ENCODE measurements around the gene SUSD5. TPM values are rescaled to one million over a fixed set of nuclear protein-coding genes. Genes with fewer than 3 reads are reported as not detected.
A peak's percentile ranks its signal among the peaks of the same experiment; 100 is the strongest.
"Not testable (repeated sequence)": the region's sequence is repeated elsewhere in the genome, so short reads cannot be mapped to it uniquely, and the experiment has no call there.

Gene SUSD5
- total RNA-seq, 2 experiments from 2014 or later, result not detected

GRCh38 chr3:33145221-33145900 is 73.2 kb downstream of the SUSD5 start:
- no peaks in the 10 kb centered on the region for H3K4me1 Mint-ChIP-seq (ENCODE audit: low read depth)
- no peaks in the 10 kb centered on the region for H3K9me3 Mint-ChIP-seq (ENCODE audit: insufficient read depth)
- POLR2A ChIA-PET, result no interaction called here
- no peak overlapping the region for H3K27ac Mint-ChIP-seq
- DNase-seq (no peak), ATAC-seq (no peak)
- no peak overlapping the region for H3K4me3 Mint-ChIP-seq
- peaks cover 2% of the 10 kb centered on the region for H3K27me3 Mint-ChIP-seq (ENCODE audit: low read depth)
- CTCF ChIA-PET, result interaction anchor here (1.0 to 3.0 kb wide), 2 partner anchors 14 to 40 kb away, joined by 5 to 11 read pairs; no protein-coding TSS in a partner anchor
- no peaks in the 10 kb centered on the region for H3K36me3 Mint-ChIP-seq (ENCODE audit: low read depth)

- no peak overlapping the region for H3K27ac Mint-ChIP-seq
- ATAC-seq, result no peak
- no peak overlapping the region for H3K4me3 Mint-ChIP-seq
- peak; percentile 32 for DNase-seq
- peaks cover 2% of the 10 kb centered on the region for H3K27me3 Mint-ChIP-seq (ENCODE audit: low read depth)
- no peaks in the 10 kb centered on the region for H3K9me3 Mint-ChIP-seq (ENCODE audit: insufficient read depth)
- CTCF ChIA-PET, result interaction anchor here (0.6 to 4.5 kb wide), 4 partner anchors 13 to 217 kb away, joined by 3 to 25 read pairs (median 4); no protein-coding TSS in a partner anchor
- POLR2A ChIA-PET, result no interaction called here
- H3K4me1 Mint-ChIP-seq (ENCODE audit: low read depth), result no peaks in the 10 kb centered on the region
- no peaks in the 10 kb centered on the region for H3K36me3 Mint-ChIP-seq (ENCODE audit: low read depth)
Measured at GRCh38 chr3:33144433-33144832, 74.2 kb downstream of the SUSD5 start.

- no peaks in the 10 kb centered on the region for H3K27me3 Mint-ChIP-seq (ENCODE audit: low read depth)
- no peak for DNase-seq
- CTCF ChIA-PET, result interaction anchor here (1.0 to 4.5 kb wide), 2 partner anchors 10 to 66 kb away, joined by 3 to 25 read pairs; no protein-coding TSS in a partner anchor
- no peaks in the 10 kb centered on the region for H3K9me3 Mint-ChIP-seq (ENCODE audit: insufficient read depth)
- peaks cover 3% of the 10 kb centered on the region for H3K4me1 Mint-ChIP-seq (ENCODE audit: low read depth)
- H3K27ac Mint-ChIP-seq, result no peak overlapping the region
- no peak overlapping the region for H3K4me3 Mint-ChIP-seq
- POLR2A ChIA-PET, result no interaction called here
- H3K36me3 Mint-ChIP-seq (ENCODE audit: low read depth), result peaks cover 11% of the 10 kb centered on the region
- no peak for ATAC-seq
Measured at GRCh38 chr3:33141006-33141405, 77.6 kb downstream of the SUSD5 start.

DNA sequence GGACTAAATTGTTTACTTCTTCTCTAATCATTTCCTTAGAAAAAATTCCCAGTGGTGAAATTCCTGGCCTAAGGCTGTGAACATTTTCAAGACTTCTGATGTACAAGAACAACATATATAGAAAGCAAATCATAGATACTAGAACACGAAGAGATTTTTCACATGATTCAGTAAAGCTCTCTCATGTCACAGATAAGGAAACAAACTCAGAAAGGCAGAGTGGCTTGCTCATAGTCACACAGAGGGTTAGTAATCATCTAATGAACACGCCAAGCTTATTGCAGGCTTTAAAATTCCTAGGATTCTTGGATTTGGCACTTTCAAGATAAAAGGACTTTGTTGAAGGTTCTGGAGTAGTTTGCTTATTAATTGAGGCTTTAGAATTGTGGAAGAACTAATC is 78.6 kb downstream of the SUSD5 start:
- POLR2A ChIA-PET, result no interaction called here
- no peaks in the 10 kb centered on the region for H3K9me3 Mint-ChIP-seq (ENCODE audit: insufficient read depth)
- H3K27me3 Mint-ChIP-seq (ENCODE audit: low read depth), result no peaks in the 10 kb centered on the region
- ATAC-seq (no peak), DNase-seq (no peak)
- CTCF ChIA-PET, result interaction anchor here (1.6 kb wide), 1 partner anchor 233 kb away, joined by 4 read pairs; no protein-coding TSS in a partner anchor
- H3K4me1 Mint-ChIP-seq (ENCODE audit: low read depth), result peaks cover 3% of the 10 kb centered on the region
- H3K27ac Mint-ChIP-seq, result no peak overlapping the region
- H3K36me3 Mint-ChIP-seq (ENCODE audit: low read depth), result peaks cover 14% of the 10 kb centered on the region
- no peak overlapping the region for H3K4me3 Mint-ChIP-seq

DNA sequence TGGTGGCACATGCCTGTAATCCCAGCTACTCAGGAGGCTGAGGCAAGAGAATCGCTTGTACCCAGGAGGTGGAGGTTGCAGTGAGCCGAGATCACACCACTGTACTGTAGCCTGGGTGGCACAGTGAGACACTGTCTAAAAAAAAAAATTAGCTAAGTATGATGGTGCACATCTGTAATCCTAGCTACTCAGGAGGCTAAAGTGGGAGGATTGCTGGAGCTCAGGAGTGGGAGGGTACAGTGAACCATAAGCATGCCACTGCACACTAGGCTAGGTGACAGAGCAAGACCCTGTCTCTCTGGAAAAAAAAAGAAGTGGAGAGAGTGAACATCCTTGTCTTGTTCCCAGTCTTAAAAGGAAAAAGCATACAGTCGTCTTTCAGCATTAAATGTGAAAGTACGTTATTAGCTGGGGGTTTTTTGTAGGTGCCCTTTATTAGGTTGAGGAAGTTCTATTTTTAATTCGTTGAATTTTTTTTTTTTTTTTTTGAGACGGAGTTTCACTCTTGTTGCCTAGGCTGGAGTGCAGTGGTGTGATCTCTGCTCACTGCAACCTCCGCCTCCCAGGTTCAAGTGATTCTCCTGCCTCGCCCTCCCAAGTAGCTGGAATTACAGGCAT is 79.5 kb downstream of the SUSD5 start:
- H3K9me3 Mint-ChIP-seq (ENCODE audit: insufficient read depth); H3K27ac Mint-ChIP-seq; H3K27me3 Mint-ChIP-seq (ENCODE audit: low read depth); H3K4me3 Mint-ChIP-seq; POLR2A ChIA-PET; H3K4me1 Mint-ChIP-seq (ENCODE audit: low read depth); ATAC-seq; DNase-seq: not testable (repeated sequence)
- CTCF ChIA-PET, result interaction anchor here (0.8 to 1.6 kb wide), 2 partner anchors 9 to 234 kb away, joined by 3 to 4 read pairs; no protein-coding TSS in a partner anchor
- H3K36me3 Mint-ChIP-seq (ENCODE audit: low read depth), result peaks cover 15% of the 10 kb centered on the region

- no peaks in the 10 kb centered on the region for H3K9me3 Mint-ChIP-seq (ENCODE audit: insufficient read depth)
- peaks cover 15% of the 10 kb centered on the region for H3K36me3 Mint-ChIP-seq (ENCODE audit: low read depth)
- CTCF ChIA-PET, result no interaction called here
- POLR2A ChIA-PET, result no interaction called here
- peaks cover 14% of the 10 kb centered on the region for H3K4me1 Mint-ChIP-seq (ENCODE audit: low read depth)
- H3K27ac Mint-ChIP-seq, result no peak overlapping the region
- H3K4me3 Mint-ChIP-seq, result no peak overlapping the region
- DNase-seq (no peak), ATAC-seq (no peak)
- no peaks in the 10 kb centered on the region for H3K27me3 Mint-ChIP-seq (ENCODE audit: low read depth)
Measured at GRCh38 chr3:33137691-33138090, 80.9 kb downstream of the SUSD5 start.

- DNase-seq (no peak), ATAC-seq (peak; percentile 59)
- H3K9me3 Mint-ChIP-seq (ENCODE audit: insufficient read depth), result no peaks in the 10 kb centered on the region
- peaks cover 15% of the 10 kb centered on the region for H3K36me3 Mint-ChIP-seq (ENCODE audit: low read depth)
- peaks cover 14% of the 10 kb centered on the region for H3K4me1 Mint-ChIP-seq (ENCODE audit: low read depth)
- no peak overlapping the region for H3K4me3 Mint-ChIP-seq
- no peak overlapping the region for H3K27ac Mint-ChIP-seq
- CTCF ChIA-PET, result interaction anchor here (8.7 kb wide), 1 partner anchor 238 kb away, joined by 153 read pairs; no protein-coding TSS in a partner anchor
- H3K27me3 Mint-ChIP-seq (ENCODE audit: low read depth), result no peaks in the 10 kb centered on the region
- POLR2A ChIA-PET, result no interaction called here
Measured at GRCh38 chr3:33134026-33134625, 84.5 kb downstream of the SUSD5 start.

DNA sequence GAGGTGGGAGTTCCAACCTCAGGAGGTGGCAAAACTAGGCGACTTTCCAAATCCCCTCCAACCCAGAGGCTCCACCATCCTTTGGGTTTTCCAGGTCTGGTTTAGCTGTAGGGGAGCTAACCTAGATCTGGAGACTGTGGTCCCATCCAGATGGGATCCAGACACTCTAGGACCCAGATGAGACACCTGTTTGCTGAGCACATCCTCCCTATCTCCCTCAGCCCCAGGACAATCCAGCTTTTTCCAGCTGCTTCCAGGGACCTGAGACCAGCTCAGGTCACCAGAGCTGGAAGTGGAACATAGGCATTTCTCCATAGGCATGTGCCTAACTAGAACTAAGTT is 86.6 kb downstream of the SUSD5 start:
- CTCF ChIA-PET, result interaction anchor here (0.7 to 8.7 kb wide), 41 partner anchors 10 to 658 kb away, joined by 3 to 153 read pairs (median 4); no protein-coding TSS in a partner anchor
- H3K27me3 Mint-ChIP-seq (ENCODE audit: low read depth), result no peaks in the 10 kb centered on the region

DNA sequence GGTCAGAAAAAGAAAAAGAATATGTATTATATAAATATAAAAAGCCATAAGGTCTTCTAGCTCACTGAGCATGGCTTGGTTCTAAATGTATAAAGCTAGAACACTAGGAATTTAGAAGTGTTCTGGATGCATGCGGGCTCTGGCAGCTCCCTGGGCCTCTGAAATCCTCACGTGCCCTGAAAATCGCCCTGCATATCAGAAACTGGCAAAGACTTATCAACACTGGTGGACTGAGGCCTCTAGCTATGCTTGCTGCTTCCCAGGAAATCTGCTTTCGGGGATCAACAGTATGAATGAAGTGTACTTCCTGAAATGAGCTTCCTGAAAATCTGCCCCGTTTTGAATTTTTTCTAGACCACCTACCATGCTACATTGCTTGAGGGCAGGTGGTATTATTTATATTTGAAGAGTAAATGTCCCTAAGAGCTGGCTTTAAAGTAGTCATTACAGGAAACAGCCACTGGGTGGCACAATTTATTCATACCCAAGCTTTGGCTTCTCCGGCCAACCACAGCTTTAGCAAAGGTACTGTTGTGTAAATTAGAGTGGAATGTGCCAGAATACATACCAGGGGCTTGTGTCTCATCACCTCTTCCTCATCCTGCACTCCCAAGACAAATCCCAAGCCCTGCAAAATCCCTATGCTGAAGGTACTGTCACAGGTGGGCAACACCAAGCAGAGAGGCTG is 87.1 kb downstream of the SUSD5 start:
- ATAC-seq (peak; percentile 64), DNase-seq (peak; percentile 60)
- Mint-ChIP-seq H3K27ac (no peak overlapping the region), H3K4me1 (ENCODE audit: low read depth) (peaks cover 12% of the 10 kb centered on the region), H3K36me3 (ENCODE audit: low read depth) (peaks cover 9% of the 10 kb centered on the region), H3K4me3 (no peak overlapping the region), H3K9me3 (ENCODE audit: insufficient read depth) (no peaks in the 10 kb centered on the region), H3K27me3 (ENCODE audit: low read depth) (no peaks in the 10 kb centered on the region)
- CTCF ChIA-PET, result interaction anchor here (0.7 to 8.7 kb wide), 53 partner anchors 9 to 668 kb away, joined by 3 to 153 read pairs (median 4); no protein-coding TSS in a partner anchor
- POLR2A ChIA-PET, result interaction anchor here (0.8 to 1.2 kb wide), 2 partner anchors 241 to 656 kb away, joined by 3 to 4 read pairs; no protein-coding TSS in a partner anchor

More for the DNA sequence above, 86.6 kb downstream of the SUSD5 start:
- H3K36me3 Mint-ChIP-seq (ENCODE audit: low read depth), result peaks cover 12% of the 10 kb centered on the region
- POLR2A ChIA-PET, result interaction anchor here (1.2 kb wide), 1 partner anchor 241 kb away, joined by 4 read pairs; no protein-coding TSS in a partner anchor
- DNase-seq (peak; percentile 13), ATAC-seq (peak; percentile 35)
- H3K9me3 Mint-ChIP-seq (ENCODE audit: insufficient read depth), result no peaks in the 10 kb centered on the region
- H3K27ac Mint-ChIP-seq, result no peak overlapping the region
- peaks cover 14% of the 10 kb centered on the region for H3K4me1 Mint-ChIP-seq (ENCODE audit: low read depth)
- H3K4me3 Mint-ChIP-seq, result no peak overlapping the region

DNA sequence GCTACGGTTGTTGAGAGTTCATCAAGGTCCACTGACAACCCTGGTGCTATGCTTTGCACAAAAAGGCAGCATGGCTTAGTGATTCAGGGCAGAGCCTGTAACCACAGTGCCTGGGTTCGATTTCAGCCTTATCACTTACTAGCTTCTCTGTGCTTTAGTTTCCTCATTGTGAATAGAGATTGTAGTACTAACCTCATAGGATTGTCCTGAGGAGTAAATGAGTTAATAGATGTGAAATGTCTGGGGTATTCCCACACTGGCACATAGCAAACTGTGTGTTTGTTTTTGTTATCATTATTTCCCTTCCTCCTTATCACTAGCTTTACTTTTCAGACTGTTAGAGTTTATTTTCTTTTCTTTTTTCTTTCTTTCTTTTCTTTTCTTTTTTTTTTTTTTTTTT is 88.5 kb downstream of the SUSD5 start:
- H3K9me3 Mint-ChIP-seq (ENCODE audit: insufficient read depth), result no peaks in the 10 kb centered on the region
- CTCF ChIA-PET, result interaction anchor here (0.7 to 8.7 kb wide), 6 partner anchors 9 to 242 kb away, joined by 3 to 153 read pairs (median 3); no protein-coding TSS in a partner anchor
- H3K27ac Mint-ChIP-seq, result no peak overlapping the region
- DNase-seq, result peak; percentile 10
- peaks cover 11% of the 10 kb centered on the region for H3K4me1 Mint-ChIP-seq (ENCODE audit: low read depth)
- no peaks in the 10 kb centered on the region for H3K27me3 Mint-ChIP-seq (ENCODE audit: low read depth)
- H3K4me3 Mint-ChIP-seq, result no peak overlapping the region
- POLR2A ChIA-PET, result no interaction called here
- peaks cover 4% of the 10 kb centered on the region for H3K36me3 Mint-ChIP-seq (ENCODE audit: low read depth)
- no peak for ATAC-seq

DNA sequence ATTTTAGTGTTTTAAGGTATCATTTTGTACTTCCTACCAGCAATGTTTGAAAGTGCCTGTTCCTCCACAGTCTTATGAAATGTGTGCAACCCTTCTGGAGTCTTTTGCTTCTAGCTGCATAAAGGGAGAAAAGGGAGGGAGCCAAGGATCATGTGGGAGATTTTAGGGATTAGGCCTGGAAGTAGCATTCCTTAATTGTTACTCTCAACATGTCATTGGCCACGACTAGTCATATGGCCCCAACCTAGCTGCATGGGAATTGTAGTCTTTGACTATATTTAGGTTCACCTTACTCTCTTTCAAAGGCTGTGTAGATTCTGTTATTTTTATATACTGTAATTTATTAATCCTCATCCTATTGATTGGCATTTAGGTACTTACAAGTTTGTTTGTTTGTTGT is 89.9 kb downstream of the SUSD5 start:
- H3K27ac Mint-ChIP-seq, result no peak overlapping the region

More for the DNA sequence above, 89.9 kb downstream of the SUSD5 start:
- POLR2A ChIA-PET, result no interaction called here
- Mint-ChIP-seq H3K36me3 (ENCODE audit: low read depth) (peaks cover 5% of the 10 kb centered on the region), H3K27me3 (ENCODE audit: low read depth) (no peaks in the 10 kb centered on the region), H3K4me1 (ENCODE audit: low read depth) (peaks cover 3% of the 10 kb centered on the region), H3K4me3 (no peak overlapping the region), H3K9me3 (ENCODE audit: insufficient read depth) (no peaks in the 10 kb centered on the region)
- ATAC-seq (no peak), DNase-seq (no peak)
- CTCF ChIA-PET, result interaction anchor here (8.7 kb wide), 1 partner anchor 244 kb away, joined by 153 read pairs; no protein-coding TSS in a partner anchor
